T-helper 1 cell (primary cell): ENCODE results near the gene ZIC2.
"Not testable (repeated sequence)": the region's sequence is repeated elsewhere in the genome, so short reads cannot be mapped to it uniquely, and the experiment has no call there.

Source experiments
- DNase-seq, 5 donors: peaks; one replicate each; pipeline ENCODE4 v3.0.0-alpha.2; 2012 to 2020

Gene ZIC2

DNA sequence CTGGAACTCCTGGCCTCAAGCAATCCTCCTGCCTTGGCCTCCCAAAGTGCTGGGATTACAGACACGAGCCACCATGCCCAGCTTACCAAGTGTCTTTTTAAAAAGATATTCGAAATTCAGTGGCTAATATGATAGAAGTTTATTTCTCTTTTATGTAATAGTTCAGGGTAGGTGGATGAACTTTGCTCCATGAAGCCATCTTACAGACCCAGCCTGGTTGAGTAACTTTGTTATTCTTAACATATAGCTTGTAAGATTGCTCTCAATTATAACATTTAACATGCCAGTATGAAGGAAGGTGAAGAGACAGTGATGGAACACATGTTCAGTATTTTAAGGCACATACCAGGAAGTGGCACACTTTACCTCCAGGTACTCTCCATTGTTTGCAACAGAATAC is 42.4 kb downstream of the ZIC2 start:
- no peak for DNase-seq

DNA sequence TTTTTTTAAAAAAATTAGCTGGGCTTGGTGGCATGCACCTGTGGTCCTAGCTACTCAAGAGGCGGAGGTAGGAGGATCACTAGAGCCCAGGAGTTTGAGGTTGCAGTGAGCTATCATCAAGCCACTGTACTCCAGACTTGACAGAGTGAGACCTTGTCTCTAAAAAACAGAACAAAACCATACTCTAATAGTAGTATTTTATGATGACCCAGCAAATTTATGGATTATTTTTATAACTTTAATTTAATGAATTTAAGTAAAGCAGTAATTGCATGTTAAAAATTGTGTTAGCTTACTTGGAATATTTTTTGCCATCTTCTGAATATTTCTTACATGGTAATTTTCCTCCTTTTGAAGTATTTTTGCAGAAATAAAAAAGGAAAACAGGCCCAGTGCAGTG is 48.3 kb downstream of the ZIC2 start:
- DNase-seq: no peak

DNA sequence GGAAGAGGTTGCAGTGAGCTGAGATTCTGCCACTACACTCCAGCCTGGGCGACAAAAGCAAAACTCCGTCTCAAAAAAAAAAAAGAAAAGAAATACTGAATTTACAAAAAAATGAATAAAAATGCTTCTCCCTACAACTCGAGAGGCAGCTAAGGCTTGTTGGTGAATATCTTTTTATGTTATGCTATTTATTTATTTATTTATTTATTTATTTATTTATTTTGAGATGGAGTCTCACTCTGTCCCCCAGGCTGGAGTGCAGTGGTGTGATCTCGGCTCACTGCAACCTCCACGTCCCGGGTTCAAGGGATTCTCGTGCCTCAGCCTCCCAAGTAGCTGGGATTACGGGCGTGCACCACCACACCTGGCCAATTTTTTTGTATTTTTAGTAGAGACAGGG is 51.1 kb downstream of the ZIC2 start:
- DNase-seq: not testable (repeated sequence)

DNA sequence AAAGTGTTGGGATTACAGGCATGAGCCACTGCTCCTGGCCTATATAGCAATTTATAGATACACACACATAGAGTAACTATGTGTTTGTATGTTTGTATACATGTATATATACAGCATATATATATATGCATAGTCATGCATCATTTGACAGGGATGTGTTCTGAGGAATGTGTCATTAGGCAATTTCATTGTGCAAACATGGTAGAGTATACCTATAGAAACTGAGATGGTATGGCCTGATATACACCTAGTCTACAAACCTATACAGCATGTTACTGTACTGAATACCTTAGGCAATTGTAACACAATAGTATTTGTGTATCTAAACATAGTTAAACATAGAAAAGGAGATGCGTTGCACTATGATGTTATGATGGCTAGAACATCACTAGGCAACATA is 54.4 kb downstream of the ZIC2 start:
- DNase-seq: no peak
